ENCODE measurements around the gene CLEC19A.
"Not testable (repeated sequence)": the region's sequence is repeated elsewhere in the genome, so short reads cannot be mapped to it uniquely, and the experiment has no call there.

Gene CLEC19A

GRCh38 chr16:19307587-19308241 lies 22.2 kb downstream of the CLEC19A start:
- Histone ChIP-seq H3K4me3 (ENCODE audit: low read depth, low read length) (no peak overlapping the region), H3K9me3 (ENCODE audit: control insufficient read depth, insufficient read depth, low read length) (no peaks in the 10 kb centered on the region), H3K36me3 (ENCODE audit: control insufficient read depth, insufficient read depth, low read length) (no peaks in the 10 kb centered on the region), H3K9ac (ENCODE audit: low read depth, low read length) (no peak overlapping the region), H3K4me1 (ENCODE audit: control insufficient read depth, insufficient read depth, low read length) (no peaks in the 10 kb centered on the region), H3K27me3 (ENCODE audit: control insufficient read depth, insufficient read depth, low read length) (no peaks in the 10 kb centered on the region)

GRCh38 chr16:19308392-19308791 lies 22.9 kb downstream of the CLEC19A start:
- Histone ChIP-seq H3K9ac (ENCODE audit: low read depth, low read length) (no peak overlapping the region), H3K9me3 (ENCODE audit: control insufficient read depth, insufficient read depth, low read length) (no peaks in the 10 kb centered on the region), H3K36me3 (ENCODE audit: control insufficient read depth, insufficient read depth, low read length) (no peaks in the 10 kb centered on the region), H3K27me3 (ENCODE audit: control insufficient read depth, insufficient read depth, low read length) (no peaks in the 10 kb centered on the region), H3K4me1 (ENCODE audit: control insufficient read depth, insufficient read depth, low read length) (no peaks in the 10 kb centered on the region), H3K4me3 (ENCODE audit: low read depth, low read length) (no peak overlapping the region)

GRCh38 chr16:19309178-19309577 lies 23.6 kb downstream of the CLEC19A start:
- H3K4me1 ChIP-seq (ENCODE audit: control insufficient read depth, insufficient read depth, low read length) = no peaks in the 10 kb centered on the region
- H3K4me3 ChIP-seq (ENCODE audit: low read depth, low read length) = no peak overlapping the region
- no peaks in the 10 kb centered on the region for H3K36me3 ChIP-seq (ENCODE audit: control insufficient read depth, insufficient read depth, low read length)
- H3K9ac ChIP-seq (ENCODE audit: low read depth, low read length) = no peak overlapping the region
- no peaks in the 10 kb centered on the region for H3K9me3 ChIP-seq (ENCODE audit: control insufficient read depth, insufficient read depth, low read length)
- H3K27me3 ChIP-seq (ENCODE audit: control insufficient read depth, insufficient read depth, low read length) = no peaks in the 10 kb centered on the region

- no peaks in the 10 kb centered on the region for H3K27me3 ChIP-seq (ENCODE audit: control insufficient read depth, insufficient read depth, low read length)
- no peak overlapping the region for H3K4me3 ChIP-seq (ENCODE audit: low read depth, low read length)
- H3K36me3 ChIP-seq (ENCODE audit: control insufficient read depth, insufficient read depth, low read length) = no peaks in the 10 kb centered on the region
- H3K9ac ChIP-seq (ENCODE audit: low read depth, low read length) = no peak overlapping the region
- no peaks in the 10 kb centered on the region for H3K9me3 ChIP-seq (ENCODE audit: control insufficient read depth, insufficient read depth, low read length)
- peaks cover 12% of the 10 kb centered on the region for H3K4me1 ChIP-seq (ENCODE audit: control insufficient read depth, insufficient read depth, low read length)
Observed at GRCh38 chr16:19314718-19315425, 29.3 kb downstream of the CLEC19A start.

GRCh38 chr16:19315889-19316433 lies 30.4 kb downstream of the CLEC19A start:
- Histone ChIP-seq H3K4me3 (ENCODE audit: low read depth, low read length) (no peak overlapping the region), H3K9me3 (ENCODE audit: control insufficient read depth, insufficient read depth, low read length) (no peaks in the 10 kb centered on the region), H3K9ac (ENCODE audit: low read depth, low read length) (no peak overlapping the region), H3K4me1 (ENCODE audit: control insufficient read depth, insufficient read depth, low read length) (peaks cover 12% of the 10 kb centered on the region), H3K27me3 (ENCODE audit: control insufficient read depth, insufficient read depth, low read length) (no peaks in the 10 kb centered on the region), H3K36me3 (ENCODE audit: control insufficient read depth, insufficient read depth, low read length) (no peaks in the 10 kb centered on the region)

GRCh38 chr16:19316846-19317245 lies 31.3 kb downstream of the CLEC19A start:
- H3K36me3 ChIP-seq (ENCODE audit: control insufficient read depth, insufficient read depth, low read length) = no peaks in the 10 kb centered on the region
- H3K9ac ChIP-seq (ENCODE audit: low read depth, low read length) = no peak overlapping the region

GRCh38 chr16:19321186-19321585 lies 35.7 kb downstream of the CLEC19A start:
- not testable (repeated sequence) for H3K4me1 ChIP-seq (ENCODE audit: control insufficient read depth, insufficient read depth, low read length); H3K4me3 ChIP-seq (ENCODE audit: low read depth, low read length); H3K9ac ChIP-seq (ENCODE audit: low read depth, low read length); H3K27me3 ChIP-seq (ENCODE audit: control insufficient read depth, insufficient read depth, low read length); H3K9me3 ChIP-seq (ENCODE audit: control insufficient read depth, insufficient read depth, low read length); H3K36me3 ChIP-seq (ENCODE audit: control insufficient read depth, insufficient read depth, low read length)

More at GRCh38 chr16:19316846-19317245, 31.3 kb downstream of the CLEC19A start:
- Histone ChIP-seq H3K27me3 (ENCODE audit: control insufficient read depth, insufficient read depth, low read length) (no peaks in the 10 kb centered on the region), H3K9me3 (ENCODE audit: control insufficient read depth, insufficient read depth, low read length) (no peaks in the 10 kb centered on the region), H3K4me1 (ENCODE audit: control insufficient read depth, insufficient read depth, low read length) (peaks cover 12% of the 10 kb centered on the region), H3K4me3 (ENCODE audit: low read depth, low read length) (peak overlapping the region; percentile 3)

GRCh38 chr16:19323596-19323995 lies 38.1 kb downstream of the CLEC19A start:
- H3K27me3 ChIP-seq (ENCODE audit: control insufficient read depth, insufficient read depth, low read length) = no peaks in the 10 kb centered on the region
- H3K36me3 ChIP-seq (ENCODE audit: control insufficient read depth, insufficient read depth, low read length) = no peaks in the 10 kb centered on the region
- H3K9me3 ChIP-seq (ENCODE audit: control insufficient read depth, insufficient read depth, low read length) = no peaks in the 10 kb centered on the region
- no peaks in the 10 kb centered on the region for H3K4me1 ChIP-seq (ENCODE audit: control insufficient read depth, insufficient read depth, low read length)
- no peak overlapping the region for H3K9ac ChIP-seq (ENCODE audit: low read depth, low read length)
- no peak overlapping the region for H3K4me3 ChIP-seq (ENCODE audit: low read depth, low read length)

GRCh38 chr16:19328364-19328763 lies 42.8 kb downstream of the CLEC19A start:
- Histone ChIP-seq H3K4me1 (ENCODE audit: control insufficient read depth, insufficient read depth, low read length) (peaks cover 6% of the 10 kb centered on the region), H3K36me3 (ENCODE audit: control insufficient read depth, insufficient read depth, low read length) (no peaks in the 10 kb centered on the region), H3K9me3 (ENCODE audit: control insufficient read depth, insufficient read depth, low read length) (no peaks in the 10 kb centered on the region), H3K9ac (ENCODE audit: low read depth, low read length) (no peak overlapping the region), H3K27me3 (ENCODE audit: control insufficient read depth, insufficient read depth, low read length) (no peaks in the 10 kb centered on the region), H3K4me3 (ENCODE audit: low read depth, low read length) (no peak overlapping the region)

GRCh38 chr16:19329932-19330331 lies 44.4 kb downstream of the CLEC19A start:
- no peaks in the 10 kb centered on the region for H3K9me3 ChIP-seq (ENCODE audit: control insufficient read depth, insufficient read depth, low read length)
- no peak overlapping the region for H3K4me3 ChIP-seq (ENCODE audit: low read depth, low read length)
- H3K9ac ChIP-seq (ENCODE audit: low read depth, low read length) = no peak overlapping the region
- no peaks in the 10 kb centered on the region for H3K27me3 ChIP-seq (ENCODE audit: control insufficient read depth, insufficient read depth, low read length)
- no peaks in the 10 kb centered on the region for H3K36me3 ChIP-seq (ENCODE audit: control insufficient read depth, insufficient read depth, low read length)
- H3K4me1 ChIP-seq (ENCODE audit: control insufficient read depth, insufficient read depth, low read length) = peaks cover 6% of the 10 kb centered on the region

GRCh38 chr16:19330841-19331397 lies 45.4 kb downstream of the CLEC19A start:
- no peak overlapping the region for H3K4me3 ChIP-seq (ENCODE audit: low read depth, low read length)
- H3K36me3 ChIP-seq (ENCODE audit: control insufficient read depth, insufficient read depth, low read length) = no peaks in the 10 kb centered on the region
- H3K27me3 ChIP-seq (ENCODE audit: control insufficient read depth, insufficient read depth, low read length) = no peaks in the 10 kb centered on the region
- no peak overlapping the region for H3K9ac ChIP-seq (ENCODE audit: low read depth, low read length)
- H3K9me3 ChIP-seq (ENCODE audit: control insufficient read depth, insufficient read depth, low read length) = no peaks in the 10 kb centered on the region
- H3K4me1 ChIP-seq (ENCODE audit: control insufficient read depth, insufficient read depth, low read length) = peaks cover 6% of the 10 kb centered on the region

- Histone ChIP-seq H3K4me1 (ENCODE audit: control insufficient read depth, insufficient read depth, low read length) (peaks cover 6% of the 10 kb centered on the region), H3K36me3 (ENCODE audit: control insufficient read depth, insufficient read depth, low read length) (no peaks in the 10 kb centered on the region), H3K9me3 (ENCODE audit: control insufficient read depth, insufficient read depth, low read length) (no peaks in the 10 kb centered on the region), H3K9ac (ENCODE audit: low read depth, low read length) (no peak overlapping the region), H3K27me3 (ENCODE audit: control insufficient read depth, insufficient read depth, low read length) (no peaks in the 10 kb centered on the region), H3K4me3 (ENCODE audit: low read depth, low read length) (no peak overlapping the region)
Observed at GRCh38 chr16:19331794-19332193, 46.3 kb downstream of the CLEC19A start.
